HG02852 (cell line): Measurements from ENCODE around the gene COQ3.
A peak's percentile ranks its signal among the peaks of the same experiment; 100 is the strongest.

Experiments used
- ATAC-seq: cut with Tn5 transposase; IDR thresholded peaks from one replicate; pipeline ENCODE4 v1.9.1; 2021; ENCODE audit warnings: mild to moderate bottlenecking, moderate library complexity; ENCODE audit not compliant: unreplicated experiment

The COQ3 gene

DNA sequence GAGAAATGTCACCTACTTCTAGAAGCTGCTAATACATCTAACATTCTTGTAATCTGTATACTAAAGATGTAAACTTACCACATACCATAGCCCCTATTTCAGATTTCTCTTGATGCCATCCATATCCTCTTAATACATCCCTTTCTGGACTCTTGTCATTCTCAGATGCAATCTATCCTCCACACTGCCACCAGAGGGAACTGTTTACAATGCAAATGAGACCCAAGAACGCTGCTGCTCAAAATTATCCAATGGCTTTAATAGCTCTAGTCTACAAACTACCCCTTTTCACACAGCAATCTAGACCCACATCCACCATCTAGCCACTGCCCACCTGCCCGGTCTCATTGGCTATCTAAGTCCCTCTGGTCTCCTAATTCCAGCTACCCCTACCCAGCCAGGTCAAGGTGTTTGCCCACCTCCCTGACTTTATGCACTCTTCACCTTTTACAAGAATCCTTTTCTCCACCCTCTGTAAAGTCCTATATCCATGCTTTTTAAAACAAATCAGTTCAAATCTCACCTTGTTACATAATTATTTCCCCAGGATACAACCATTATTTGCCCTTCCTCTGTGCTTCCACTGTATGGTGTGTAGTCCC, 59.4 kb downstream of the COQ3 start:
- no peak for ATAC-seq

DNA sequence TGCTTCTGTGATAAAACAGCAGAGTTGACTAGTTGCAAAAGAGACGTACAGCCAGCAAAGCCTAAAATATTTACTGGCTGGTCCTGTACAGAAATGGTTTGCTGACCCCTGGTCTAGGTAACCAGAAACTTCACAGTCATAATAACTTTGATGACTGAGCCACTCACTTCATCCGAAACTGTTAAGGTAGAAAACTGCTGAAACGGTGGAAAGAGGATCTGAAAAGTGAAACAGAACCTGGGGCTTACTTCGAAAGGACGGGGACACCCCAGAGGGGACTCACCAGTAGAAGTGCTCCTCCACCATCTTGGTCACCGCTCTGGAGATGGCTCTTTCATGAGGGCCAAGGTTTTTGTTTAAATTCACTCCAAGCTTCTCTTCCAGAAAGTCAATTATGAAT, 60.9 kb downstream of the COQ3 start:
- peak; percentile 94 for ATAC-seq

DNA sequence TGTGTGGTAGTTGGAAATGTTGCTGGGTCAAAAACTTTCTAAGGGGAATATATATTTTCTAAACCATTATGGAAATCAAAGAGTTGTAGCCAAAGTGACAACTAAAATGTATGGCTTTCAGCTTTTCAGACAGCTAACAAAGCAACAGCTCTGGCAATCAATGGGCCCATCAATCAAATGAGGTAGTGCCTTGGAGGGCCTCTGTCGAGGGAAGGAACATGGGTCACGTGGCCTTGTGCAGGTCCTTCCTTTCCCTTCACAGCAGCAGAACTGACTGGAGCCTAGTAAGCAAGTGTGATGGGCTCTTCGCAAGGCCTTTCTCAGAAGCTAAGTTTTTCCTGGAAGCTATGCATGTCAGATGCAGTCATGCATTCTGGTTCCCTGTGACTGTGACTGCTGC, 62.5 kb downstream of the COQ3 start:
- ATAC-seq: no peak

DNA sequence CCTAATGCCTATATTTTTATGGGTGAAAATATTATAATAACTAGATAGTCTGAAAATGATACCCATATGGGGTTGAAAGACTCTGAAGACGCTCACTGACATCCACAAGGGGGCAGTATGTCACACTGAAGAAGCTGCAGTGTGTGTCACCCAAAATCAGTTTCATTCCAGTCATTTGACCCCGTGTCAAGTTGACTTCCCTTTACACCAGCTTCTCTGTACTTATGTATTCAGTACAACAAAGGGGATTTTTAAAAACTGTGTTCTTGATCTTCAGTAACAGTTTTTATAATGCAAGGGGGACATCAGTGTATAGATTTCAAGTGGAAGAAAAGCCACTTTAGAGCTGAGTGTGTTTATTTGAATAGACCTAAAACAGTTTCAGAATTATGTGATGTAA, 63.8 kb downstream of the COQ3 start:
- peak; percentile 67 for ATAC-seq

DNA sequence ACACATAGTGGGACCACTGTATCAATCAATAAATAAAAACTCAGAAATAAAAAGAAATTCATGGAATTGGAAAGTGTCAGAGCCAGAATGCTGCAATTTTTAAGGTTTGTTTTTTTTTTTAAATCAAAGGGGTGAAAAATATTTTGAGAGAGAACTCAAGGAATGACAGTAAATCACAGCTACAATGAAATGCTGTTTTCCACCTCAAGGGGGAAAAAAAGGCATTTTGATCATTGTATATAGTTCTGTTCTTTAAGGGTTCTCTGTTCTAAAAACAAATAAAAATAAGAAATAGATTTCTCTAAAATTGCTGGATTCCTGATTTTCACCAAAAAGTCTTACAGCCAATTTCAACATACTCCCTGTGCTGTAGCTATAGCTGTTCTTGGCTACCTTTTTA, 69.0 kb downstream of the COQ3 start:
- ATAC-seq: no peak
